MM.1S (cell line): ENCODE results near the gene STARD8.

Experiments
- CTCF ChIP-seq: fragments of 300-600 bp; sonication (generic); IDR thresholded peaks from 2 replicates; pipeline ENCODE4 v1.5.1; 2016; ENCODE audit warnings: antibody characterized with exemption, low read length, mixed read lengths
- EZH2 ChIP-seq: fragments of 300-600 bp; sonication (generic); optimal IDR thresholded peaks from 2 replicates; pipeline ENCODE3; 2017; ENCODE audit warnings: low read depth, mild to moderate bottlenecking, antibody characterized with exemption, low read length, mixed read lengths

GRCh38 chrX:68633981-68634380 is 13.5 kb upstream of the STARD8 start:
- no peak for TF ChIP-seq CTCF
- TF ChIP-seq EZH2: no peak
